H1 (cell line): ENCODE results near the gene VAT1L. TPM values are rescaled to one million over a fixed set of nuclear protein-coding genes. Genes with fewer than 3 reads are reported as not detected.

Source experiments
- CTCF ChIA-PET: fragments of 300-600 bp; sonication (Branson Sonifier 250); formaldehyde crosslinking; loops from one replicate; lab custom pipeline; 2021; ENCODE audit not compliant: partially characterized antibody; lab: Charles Lee
- POLR2A ChIA-PET: fragments of 300-600 bp; sonication (Branson Sonifier 250); formaldehyde crosslinking; loops from one replicate; lab custom pipeline; 2021; ENCODE audit warnings: inconsistent platforms; ENCODE audit not compliant: partially characterized antibody; lab: Charles Lee
- DNase-seq, 2 experiments: peaks; one replicate each; pipeline versions ENCODE4 v3.0.0 to v3.0.0-alpha.2; 2010 to 2022; ENCODE audit warnings: low spot score in 2 of 2, low read depth in 1 of 2, mixed read lengths in 1 of 2
- FAIRE-seq: peaks from 2 replicates; lab custom pipeline; 2011; peaks lifted over from hg19 to GRCh38; lab: Jason Lieb, UNC
- H2AFZ ChIP-seq: 2 replicates; pipeline ENCODE4 v1.8.1; 2012; ENCODE audit warnings: low read length, inconsistent platforms
- H2AK5ac ChIP-seq: 2 replicates; pipeline ENCODE4 v1.6.1; 2013; ENCODE audit warnings: low read depth, low read length
- H2BK120ac ChIP-seq: replicated peaks from 2 replicates; pipeline ENCODE3; 2013; ENCODE audit warnings: low read depth, low read length, inconsistent platforms
- H2BK12ac ChIP-seq: 2 replicates; pipeline ENCODE4 v1.6.1; 2013; ENCODE audit warnings: low read depth, low read length
- H2BK15ac ChIP-seq: 2 replicates; pipeline ENCODE4 v1.6.1; 2013; ENCODE audit warnings: low read length
- H2BK20ac ChIP-seq: 2 replicates; pipeline ENCODE4 v1.6.1; 2013; ENCODE audit warnings: low read length
- H2BK5ac ChIP-seq: 2 replicates; pipeline ENCODE4 v1.6.1; 2013; ENCODE audit warnings: low read depth, low read length
- H3K14ac ChIP-seq: 2 replicates; pipeline ENCODE4 v1.6.1; 2013; ENCODE audit warnings: inconsistent platforms; ENCODE audit not compliant: insufficient read length
- H3K18ac ChIP-seq: 2 replicates; pipeline ENCODE4 v1.6.1; 2013; ENCODE audit warnings: low read length; ENCODE audit errors: extremely low read depth
- H3K23ac ChIP-seq: 2 replicates; pipeline ENCODE4 v1.6.1; 2013; ENCODE audit warnings: inconsistent platforms; ENCODE audit not compliant: insufficient read length
- H3K23me2 ChIP-seq: 2 replicates; pipeline ENCODE4 v1.6.1; 2013; ENCODE audit warnings: low read depth, low read length
- H3K27ac ChIP-seq: 2 replicates; pipeline ENCODE4 v1.6.1; 2011; ENCODE audit warnings: low read depth, low read length, inconsistent platforms
- H3K27me3 ChIP-seq, 4 experiments: replicated peaks in 1 of 4; 1 replicate in 1 of 4; 2 replicates in 3 of 4; pipeline versions ENCODE4 v1.6.1 to v1.8.1; 2011 to 2013; ENCODE audit warnings: low read length in 3 of 4, mild to moderate bottlenecking in 3 of 4, inconsistent platforms in 2 of 4, mixed read lengths in 2 of 4, moderate library complexity in 1 of 4; ENCODE audit not compliant: control insufficient read depth in 3 of 4, insufficient read depth in 3 of 4; ENCODE audit errors: extremely low read depth in 1 of 4
- H3K36me3 ChIP-seq, 4 experiments: 2 replicates each; pipeline versions ENCODE4 v1.6.1 to v1.8.1; 2011 to 2013; ENCODE audit warnings: mild to moderate bottlenecking in 4 of 4, low read length in 3 of 4, moderate library complexity in 2 of 4, control low read depth in 1 of 4, inconsistent platforms in 1 of 4; ENCODE audit not compliant: insufficient read depth in 4 of 4, control insufficient read depth in 2 of 4
- H3K4ac ChIP-seq: replicated peaks from 2 replicates; pipeline ENCODE3; 2013; ENCODE audit warnings: low read length, low read depth, mixed read lengths, inconsistent platforms; ENCODE audit not compliant: insufficient read length
- H3K4me1 ChIP-seq, 4 experiments: replicated peaks in 1 of 4; 1 replicate in 1 of 4; 2 replicates in 3 of 4; pipeline versions ENCODE4 v1.6.1 to v1.8.1; 2011 to 2013; ENCODE audit warnings: low read length in 3 of 4, inconsistent platforms in 2 of 4, mixed read lengths in 1 of 4; ENCODE audit not compliant: insufficient read depth in 4 of 4, control insufficient read depth in 3 of 4
- H3K4me2 ChIP-seq, 2 experiments: 2 replicates each; pipeline versions ENCODE4 v1.6.1 to v1.8.1; 2011 to 2013; ENCODE audit warnings: low read depth in 2 of 2, low read length in 2 of 2, control low read depth in 1 of 2, inconsistent platforms in 1 of 2, mild to moderate bottlenecking in 1 of 2; ENCODE audit not compliant: insufficient read depth in 1 of 2
- H3K4me3 ChIP-seq, 4 experiments: fragments of 200-600, 300-600 bp in 1 of 4; sonication (generic), shearing (Covaris generic), sonication (Bioruptor Twin) in 1 of 4; 2 replicates each; pipeline versions ENCODE4 v1.5.1 to v1.8.1; 2011 to 2016; ENCODE audit warnings: low read length in 4 of 4, low read depth in 3 of 4, control low read depth in 2 of 4, inconsistent platforms in 2 of 4, mild to moderate bottlenecking in 2 of 4, mixed read lengths in 1 of 4, moderate library complexity in 1 of 4; ENCODE audit not compliant: insufficient read depth in 2 of 4; ENCODE audit errors: extremely low read depth in 1 of 4
- H3K56ac ChIP-seq: replicated peaks from 2 replicates; pipeline ENCODE3; 2013; ENCODE audit warnings: low read depth, mild to moderate bottlenecking, mixed read lengths, low read length, inconsistent platforms; ENCODE audit not compliant: insufficient read length
- H3K79me1 ChIP-seq: 2 replicates; pipeline ENCODE4 v1.6.1; 2013; ENCODE audit warnings: low read depth, low read length, control low read depth
- H3K79me2 ChIP-seq, 2 experiments: 2 replicates each; pipeline versions ENCODE4 v1.6.1 to v1.8.1; 2012 to 2013; ENCODE audit warnings: low read length in 2 of 2, mild to moderate bottlenecking in 2 of 2, inconsistent platforms in 1 of 2; ENCODE audit not compliant: insufficient read depth in 2 of 2, control insufficient read depth in 1 of 2
- H3K9ac ChIP-seq, 4 experiments: replicated peaks in 1 of 4; 1 replicate in 1 of 4; 2 replicates in 3 of 4; pipeline versions ENCODE4 v1.6.1 to v1.8.1; 2011 to 2013; ENCODE audit warnings: low read depth in 3 of 4, low read length in 3 of 4, control low read depth in 2 of 4, mild to moderate bottlenecking in 2 of 4, moderate library complexity in 2 of 4, inconsistent platforms in 1 of 4; ENCODE audit errors: extremely low read depth in 1 of 4
- H3K9me3 ChIP-seq, 2 experiments: 2 replicates each; pipeline versions ENCODE4 v1.6.1 to v1.8.1; 2012 to 2013; ENCODE audit warnings: mild to moderate bottlenecking in 2 of 2, moderate library complexity in 2 of 2, control low read depth in 1 of 2, inconsistent platforms in 1 of 2, low read depth in 1 of 2, low read length in 1 of 2, mixed read lengths in 1 of 2; ENCODE audit not compliant: insufficient read depth in 2 of 2
- H4K20me1 ChIP-seq, 2 experiments: replicated peaks in 1 of 2; 2 replicates each; pipeline versions ENCODE3 to v1.8.1; 2011 to 2013; ENCODE audit warnings: inconsistent platforms in 2 of 2, low read length in 2 of 2, mild to moderate bottlenecking in 1 of 2; ENCODE audit not compliant: insufficient read depth in 2 of 2, control insufficient read depth in 1 of 2
- H4K5ac ChIP-seq: 2 replicates; pipeline ENCODE4 v1.6.1; 2013; ENCODE audit warnings: low read length, low read depth, mixed read lengths, inconsistent platforms; ENCODE audit not compliant: insufficient read length
- H4K8ac ChIP-seq: 2 replicates; pipeline ENCODE4 v1.8.0; 2013; ENCODE audit warnings: mild to moderate bottlenecking, moderate library complexity, low read length, inconsistent platforms; ENCODE audit not compliant: insufficient read depth; ENCODE audit errors: extremely low read depth
- H4K91ac ChIP-seq: replicated peaks from 2 replicates; pipeline ENCODE3; 2013; ENCODE audit warnings: low read length, mixed read lengths, inconsistent platforms; ENCODE audit not compliant: insufficient read length
- ATF2 ChIP-seq: IDR thresholded peaks from 2 replicates; pipeline ENCODE4 v1.6.1; 2012; ENCODE audit warnings: low read length, inconsistent platforms
- CEBPB ChIP-seq: IDR thresholded peaks from 2 replicates; pipeline ENCODE4 v1.6.1; 2012; ENCODE audit warnings: low read depth, low read length
- CREB1 ChIP-seq: IDR thresholded peaks from 2 replicates; pipeline ENCODE4 v1.6.1; 2012; ENCODE audit warnings: inconsistent platforms
- CTCF ChIP-seq, 3 experiments: IDR thresholded peaks; 1 replicate in 2 of 3; 2 replicates in 1 of 3; pipeline versions ENCODE4 v1.5.1 to v1.6.1; 2011; ENCODE audit warnings: low read length in 3 of 3, mild to moderate bottlenecking in 3 of 3, inconsistent platforms in 2 of 3, low read depth in 1 of 3, moderate library complexity in 1 of 3; ENCODE audit not compliant: insufficient read depth in 1 of 3; ENCODE audit errors: control extremely low read depth in 1 of 3
- GABPA ChIP-seq: IDR thresholded peaks from 2 replicates; pipeline ENCODE4 v1.6.1; 2011; ENCODE audit warnings: mild to moderate bottlenecking, low read length, moderate library complexity, borderline replicate concordance; ENCODE audit not compliant: insufficient read depth
- RAD21 ChIP-seq, 2 experiments: IDR thresholded peaks in 1 of 2; conservative IDR thresholded peaks in 1 of 2; 2 replicates each; pipeline ENCODE4 v1.6.1; 2011; ENCODE audit warnings: low read depth in 2 of 2, low read length in 2 of 2, improper control_type of control experiment in 1 of 2, inconsistent platforms in 1 of 2, mild to moderate bottlenecking in 1 of 2, moderate library complexity in 1 of 2
- RNF2 ChIP-seq: fragments of 200-900, 300-1000 bp; sonication (generic); IDR thresholded peaks from 2 replicates; pipeline ENCODE4 v1.7.1; 2016; ENCODE audit warnings: borderline replicate concordance, low read depth, mild to moderate bottlenecking, antibody characterized with exemption, low read length; ENCODE audit not compliant: poor library complexity, severe bottlenecking; ENCODE audit errors: missing control alignments
- TCF12 ChIP-seq: IDR thresholded peaks from 2 replicates; pipeline ENCODE4 v1.6.1; 2011; ENCODE audit warnings: low read depth, mild to moderate bottlenecking, low read length
- WGBS, 2 experiments: shearing (Covaris generic) in 1 of 2; methylation state at CpG; one replicate each; pipeline versions ENCODE4 v1.1.6 to v1.1.7; 2013 to 2015; ENCODE audit warnings: low lambda C conversion rate in 2 of 2, mixed read lengths in 2 of 2, inconsistent platforms in 1 of 2, low coverage in 1 of 2, missing lambda C conversion rate in 1 of 2; ENCODE audit not compliant: insufficient replicate concordance in 2 of 2, insufficient coverage in 1 of 2, insufficient read length in 1 of 2; ENCODE audit errors: extremely low coverage in 1 of 2, missing lambda C conversion rate in 1 of 2; 5-methylcytosine and 5-hydroxymethylcytosine counted together
- polyA plus RNA-seq, 7 experiments: library from polyadenylated mRNA; depleted of rRNA in 3 of 7; stranded (reverse) in 5 of 7; unstranded in 2 of 7; fragments of >200 nt in 5 of 7; fragments of 200-250 nt in 2 of 7; gene quantifications; 1 replicate in 5 of 7; 2 replicates in 1 of 7; 4 replicates in 1 of 7; pipeline versions ENCODE4 v1.2.1 to v1.2.3, GENCODE V29; 2011 to 2013; ENCODE audit warnings: missing spikeins in 2 of 7, mixed read lengths in 2 of 7
- total RNA-seq: library from RNA; stranded (reverse); fragmentation: NEBNext Ultra II Directional; extraction: Animal tissue kit (Norgen Biotek cat#: 25700); gene quantifications from 2 replicates; pipeline ENCODE4 v1.2.1, GENCODE V29; 2021

Gene VAT1L
- total and polyA plus RNA-seq, 2 of the 8 experiments (the other 6 are each of a cell fraction or from before 2014, with no cell fraction given), result 46.3 to 48.2 TPM

GRCh38 chr16:77961814-77962213 is 173.4 kb downstream of the VAT1L start:
- no peak overlapping the region for H3K9ac ChIP-seq
- peaks cover 0 to 6% (median 0%) of the 10 kb centered on the region in 4 experiments; a peak in 1 of 8 replicates for H3K36me3 ChIP-seq
- ChIA-PET POLR2A (no interaction called here), CTCF (interaction anchor here (2.4 to 25.9 kb wide), 3 partner anchors 7 to 41 kb away, joined by 12 to 362 read pairs (median 362); no protein-coding TSS in a partner anchor)
- H2AK5ac ChIP-seq, result peak overlapping the region; percentile 91; the same call in 1 of the 2 replicates
- H4K20me1 ChIP-seq, result no peaks in the 10 kb centered on the region
- no peak overlapping the region for H3K4me2 ChIP-seq
- H3K4ac ChIP-seq, result peak overlapping the region; percentile 40
- H3K79me2 ChIP-seq, result no peaks in the 10 kb centered on the region
- peak overlapping the region; percentile 62 for H4K91ac ChIP-seq
- FAIRE-seq, result no peak
- H2BK20ac ChIP-seq, result peak overlapping the region; percentile 40; the same call in 1 of the 2 replicates
- no peak overlapping the region for H4K8ac ChIP-seq
- no peaks in the 10 kb centered on the region for H3K23me2 ChIP-seq
- H3K9me3 ChIP-seq, result no peaks in the 10 kb centered on the region
- no peak overlapping the region for H2BK120ac ChIP-seq
- peaks cover 19 to 33% (median 22%) of the 10 kb centered on the region in 4 experiments for H3K4me1 ChIP-seq
- no peaks in the 10 kb centered on the region; the same call in 1 of the 2 replicates for H3K79me1 ChIP-seq
- peaks cover 0 to 15% (median 8%) of the 10 kb centered on the region in 4 experiments; a peak in 6 of 7 replicates for H3K27me3 ChIP-seq
- H3K14ac ChIP-seq, result no peak overlapping the region
- H2BK12ac ChIP-seq, result peak overlapping the region; percentile 78; the same call in 1 of the 2 replicates
- WGBS, 2 experiments, result 92% methylated on average over 3 of the region's 3 CpGs; no CpG with 5 or more reads in 1 of the 2 experiments
- H2BK15ac ChIP-seq, result peak overlapping the region; percentile 73; the same call in 1 of the 2 replicates
- no peak overlapping the region for H3K23ac ChIP-seq
- H3K4me3 ChIP-seq, result no peak overlapping the region
- H3K56ac ChIP-seq, result no peak overlapping the region
- peak overlapping the region; percentile 36; the same call in 1 of the 2 replicates for H3K18ac ChIP-seq
- no peak overlapping the region for H3K27ac ChIP-seq
- no peak overlapping the region for H2BK5ac ChIP-seq
- DNase-seq, result no peak
- H4K5ac ChIP-seq, result no peak overlapping the region
- no peak overlapping the region for H2AFZ ChIP-seq
- TF ChIP-seq CTCF (IDR thresholded peaks at IDR 0.05; ENCODE audit: control extremely low read depth in 1 of 3, insufficient read depth in 1 of 3, low read depth in 1 of 3, low read length in 3 of 3) (no peak), CREB1 (no peak), RAD21 (IDR thresholded peaks at IDR 0.05 in 1 of 2, conservative IDR thresholded peaks at IDR 0.05 in 1 of 2; ENCODE audit: low read depth in 2 of 2, low read length in 2 of 2) (no peak), GABPA (no peak), TCF12 (no peak), CEBPB (no peak), ATF2 (no peak), RNF2 (no peak)
